Measurements from ENCODE around the gene EGFL7. TPM values are rescaled to one million over a fixed set of nuclear protein-coding genes. Genes with fewer than 3 reads are reported as not detected.
A peak's percentile ranks its signal among the peaks of the same experiment; 100 is the strongest.

Gene EGFL7
- total and polyA plus RNA-seq, 4 donors: 32.1 to 39.7 (median 36.5) TPM

DNA sequence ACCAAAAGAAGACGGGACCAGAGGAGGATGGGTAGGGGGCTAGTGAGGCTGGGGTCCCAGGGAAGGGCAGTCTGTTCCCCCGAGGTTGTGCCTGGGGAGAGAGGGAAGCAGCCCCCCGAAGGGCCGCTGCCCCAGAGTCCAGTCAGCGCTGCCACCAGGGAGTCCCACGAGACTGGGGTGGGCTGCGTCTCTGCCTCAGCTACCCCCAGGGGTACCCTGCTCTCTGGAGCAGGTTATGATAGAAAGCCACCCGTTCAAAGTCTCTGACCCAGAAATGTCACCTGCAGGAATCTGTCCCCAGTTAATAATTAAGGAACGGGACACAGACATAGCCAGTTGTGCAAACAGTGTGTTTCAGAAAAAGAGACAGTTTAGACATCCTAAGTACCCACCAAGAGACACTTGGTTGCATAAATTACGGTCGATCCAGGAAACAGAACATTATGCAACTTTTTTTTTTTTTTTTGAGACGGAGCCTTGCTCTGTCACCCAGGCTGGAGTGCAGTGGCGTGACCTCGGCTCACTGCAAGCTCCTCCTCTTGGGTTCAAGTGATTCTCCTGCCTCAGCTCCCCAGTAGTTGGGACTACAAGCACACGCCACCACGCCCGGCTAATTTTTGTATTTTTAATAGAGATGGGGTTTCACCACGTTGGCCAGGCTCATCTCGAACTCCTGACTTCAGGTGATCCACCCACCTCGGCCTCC is 35.3 kb downstream of the EGFL7 start:
- WGBS: 22% methylated on average over 20 of the region's 20 CpGs
- peak overlapping the region in 1 of 3 donors; percentile 23 for H3K4me3 ChIP-seq (ENCODE audit: low read depth in 1 of 3, low read length in 3 of 3)
- no peak for DNase-seq (ENCODE audit: low spot score)
- peak overlapping the region in 1 of 2 donors; percentile 21 for H3K9ac ChIP-seq (ENCODE audit: low read depth in 1 of 2, low read length in 2 of 2)
- TF ChIP-seq EGR1 (IDR thresholded peaks at IDR 0.05; ENCODE audit: low read depth in 2 of 2) (no peak), FOXA2 (IDR thresholded peaks at IDR 0.05) (peak; percentile 53), YY1 (IDR thresholded peaks at IDR 0.05) (peak; percentile 49), JUND (IDR thresholded peaks at IDR 0.05) (peak; percentile 15 to 71), HNF4A (conservative IDR thresholded peaks at IDR 0.05) (peak; percentile 85 to 86), GABPA (IDR thresholded peaks at IDR 0.05 in 1 of 2, conservative IDR thresholded peaks at IDR 0.05 in 1 of 2) (peak in 1 of 2 donors; percentile 11), RAD21 (IDR thresholded peaks at IDR 0.05) (peak in 1 of 2 donors; percentile 31), NR2F2 (IDR thresholded peaks at IDR 0.05) (peak; percentile 48), TAF1 (conservative IDR thresholded peaks at IDR 0.05) (peak; percentile 41), FOXA1 (IDR thresholded peaks at IDR 0.05) (no peak), HNF4G (IDR thresholded peaks at IDR 0.05) (peak; percentile 64), SP1 (IDR thresholded peaks at IDR 0.05) (peak; percentile 83), RXRA (IDR thresholded peaks at IDR 0.05) (peak; percentile 81 to 86)
- TF ChIP-seq, protein P1, sequence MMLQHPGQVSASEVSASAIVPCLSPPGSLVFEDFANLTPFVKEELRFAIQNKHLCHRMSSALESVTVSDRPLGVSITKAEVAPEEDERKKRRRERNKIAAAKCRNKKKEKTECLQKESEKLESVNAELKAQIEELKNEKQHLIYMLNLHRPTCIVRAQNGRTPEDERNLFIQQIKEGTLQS (IDR thresholded peaks at IDR 0.05): peak; percentile 47
- TF ChIP-seq, protein P2, sequence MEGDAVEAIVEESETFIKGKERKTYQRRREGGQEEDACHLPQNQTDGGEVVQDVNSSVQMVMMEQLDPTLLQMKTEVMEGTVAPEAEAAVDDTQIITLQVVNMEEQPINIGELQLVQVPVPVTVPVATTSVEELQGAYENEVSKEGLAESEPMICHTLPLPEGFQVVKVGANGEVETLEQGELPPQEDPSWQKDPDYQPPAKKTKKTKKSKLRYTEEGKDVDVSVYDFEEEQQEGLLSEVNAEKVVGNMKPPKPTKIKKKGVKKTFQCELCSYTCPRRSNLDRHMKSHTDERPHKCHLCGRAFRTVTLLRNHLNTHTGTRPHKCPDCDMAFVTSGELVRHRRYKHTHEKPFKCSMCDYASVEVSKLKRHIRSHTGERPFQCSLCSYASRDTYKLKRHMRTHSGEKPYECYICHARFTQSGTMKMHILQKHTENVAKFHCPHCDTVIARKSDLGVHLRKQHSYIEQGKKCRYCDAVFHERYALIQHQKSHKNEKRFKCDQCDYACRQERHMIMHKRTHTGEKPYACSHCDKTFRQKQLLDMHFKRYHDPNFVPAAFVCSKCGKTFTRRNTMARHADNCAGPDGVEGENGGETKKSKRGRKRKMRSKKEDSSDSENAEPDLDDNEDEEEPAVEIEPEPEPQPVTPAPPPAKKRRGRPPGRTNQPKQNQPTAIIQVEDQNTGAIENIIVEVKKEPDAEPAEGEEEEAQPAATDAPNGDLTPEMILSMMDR (IDR thresholded peaks at IDR 0.05; ENCODE audit: low read depth, low read length, missing input control): no peak
- TF ChIP-seq, protein P3, sequence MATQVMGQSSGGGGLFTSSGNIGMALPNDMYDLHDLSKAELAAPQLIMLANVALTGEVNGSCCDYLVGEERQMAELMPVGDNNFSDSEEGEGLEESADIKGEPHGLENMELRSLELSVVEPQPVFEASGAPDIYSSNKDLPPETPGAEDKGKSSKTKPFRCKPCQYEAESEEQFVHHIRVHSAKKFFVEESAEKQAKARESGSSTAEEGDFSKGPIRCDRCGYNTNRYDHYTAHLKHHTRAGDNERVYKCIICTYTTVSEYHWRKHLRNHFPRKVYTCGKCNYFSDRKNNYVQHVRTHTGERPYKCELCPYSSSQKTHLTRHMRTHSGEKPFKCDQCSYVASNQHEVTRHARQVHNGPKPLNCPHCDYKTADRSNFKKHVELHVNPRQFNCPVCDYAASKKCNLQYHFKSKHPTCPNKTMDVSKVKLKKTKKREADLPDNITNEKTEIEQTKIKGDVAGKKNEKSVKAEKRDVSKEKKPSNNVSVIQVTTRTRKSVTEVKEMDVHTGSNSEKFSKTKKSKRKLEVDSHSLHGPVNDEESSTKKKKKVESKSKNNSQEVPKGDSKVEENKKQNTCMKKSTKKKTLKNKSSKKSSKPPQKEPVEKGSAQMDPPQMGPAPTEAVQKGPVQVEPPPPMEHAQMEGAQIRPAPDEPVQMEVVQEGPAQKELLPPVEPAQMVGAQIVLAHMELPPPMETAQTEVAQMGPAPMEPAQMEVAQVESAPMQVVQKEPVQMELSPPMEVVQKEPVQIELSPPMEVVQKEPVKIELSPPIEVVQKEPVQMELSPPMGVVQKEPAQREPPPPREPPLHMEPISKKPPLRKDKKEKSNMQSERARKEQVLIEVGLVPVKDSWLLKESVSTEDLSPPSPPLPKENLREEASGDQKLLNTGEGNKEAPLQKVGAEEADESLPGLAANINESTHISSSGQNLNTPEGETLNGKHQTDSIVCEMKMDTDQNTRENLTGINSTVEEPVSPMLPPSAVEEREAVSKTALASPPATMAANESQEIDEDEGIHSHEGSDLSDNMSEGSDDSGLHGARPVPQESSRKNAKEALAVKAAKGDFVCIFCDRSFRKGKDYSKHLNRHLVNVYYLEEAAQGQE (IDR thresholded peaks at IDR 0.05): peak; percentile 28
- TF ChIP-seq, protein P4, sequence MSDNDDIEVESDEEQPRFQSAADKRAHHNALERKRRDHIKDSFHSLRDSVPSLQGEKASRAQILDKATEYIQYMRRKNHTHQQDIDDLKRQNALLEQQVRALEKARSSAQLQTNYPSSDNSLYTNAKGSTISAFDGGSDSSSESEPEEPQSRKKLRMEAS (IDR thresholded peaks at IDR 0.05): no peak
- TF ChIP-seq, protein P5, sequence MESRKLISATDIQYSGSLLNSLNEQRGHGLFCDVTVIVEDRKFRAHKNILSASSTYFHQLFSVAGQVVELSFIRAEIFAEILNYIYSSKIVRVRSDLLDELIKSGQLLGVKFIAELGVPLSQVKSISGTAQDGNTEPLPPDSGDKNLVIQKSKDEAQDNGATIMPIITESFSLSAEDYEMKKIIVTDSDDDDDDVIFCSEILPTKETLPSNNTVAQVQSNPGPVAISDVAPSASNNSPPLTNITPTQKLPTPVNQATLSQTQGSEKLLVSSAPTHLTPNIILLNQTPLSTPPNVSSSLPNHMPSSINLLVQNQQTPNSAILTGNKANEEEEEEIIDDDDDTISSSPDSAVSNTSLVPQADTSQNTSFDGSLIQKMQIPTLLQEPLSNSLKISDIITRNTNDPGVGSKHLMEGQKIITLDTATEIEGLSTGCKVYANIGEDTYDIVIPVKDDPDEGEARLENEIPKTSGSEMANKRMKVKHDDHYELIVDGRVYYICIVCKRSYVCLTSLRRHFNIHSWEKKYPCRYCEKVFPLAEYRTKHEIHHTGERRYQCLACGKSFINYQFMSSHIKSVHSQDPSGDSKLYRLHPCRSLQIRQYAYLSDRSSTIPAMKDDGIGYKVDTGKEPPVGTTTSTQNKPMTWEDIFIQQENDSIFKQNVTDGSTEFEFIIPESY (IDR thresholded peaks at IDR 0.05): peak; percentile 69
- H3K27ac ChIP-seq (ENCODE audit: low read depth in 1 of 2, low read length in 2 of 2): peak overlapping the region; percentile 89 to 93
- no peaks in the 10 kb centered on the region for H3K36me3 ChIP-seq (ENCODE audit: control insufficient read depth in 4 of 4, insufficient read depth in 3 of 4, low read depth in 1 of 4, low read length in 3 of 4)
- no peaks in the 10 kb centered on the region for H3K9me3 ChIP-seq (ENCODE audit: control insufficient read depth in 4 of 4, low read length in 3 of 4)
- H3K27me3 ChIP-seq (ENCODE audit: control insufficient read depth in 4 of 4, insufficient read depth in 4 of 4, low read length in 3 of 4): no peaks in the 10 kb centered on the region
- H3K4me1 ChIP-seq (ENCODE audit: control insufficient read depth in 4 of 4, insufficient read depth in 4 of 4, low read length in 3 of 4): peaks cover 19 to 58% (median 52%) of the 10 kb centered on the region in 4 donors
